ENCODE measurements around the gene BTN2A1. TPM values are rescaled to one million over a fixed set of nuclear protein-coding genes. Genes with fewer than 3 reads are reported as not detected.

Gene BTN2A1
- total RNA-seq, 1 donor from 2014 or later, result 28.7 TPM

DNA sequence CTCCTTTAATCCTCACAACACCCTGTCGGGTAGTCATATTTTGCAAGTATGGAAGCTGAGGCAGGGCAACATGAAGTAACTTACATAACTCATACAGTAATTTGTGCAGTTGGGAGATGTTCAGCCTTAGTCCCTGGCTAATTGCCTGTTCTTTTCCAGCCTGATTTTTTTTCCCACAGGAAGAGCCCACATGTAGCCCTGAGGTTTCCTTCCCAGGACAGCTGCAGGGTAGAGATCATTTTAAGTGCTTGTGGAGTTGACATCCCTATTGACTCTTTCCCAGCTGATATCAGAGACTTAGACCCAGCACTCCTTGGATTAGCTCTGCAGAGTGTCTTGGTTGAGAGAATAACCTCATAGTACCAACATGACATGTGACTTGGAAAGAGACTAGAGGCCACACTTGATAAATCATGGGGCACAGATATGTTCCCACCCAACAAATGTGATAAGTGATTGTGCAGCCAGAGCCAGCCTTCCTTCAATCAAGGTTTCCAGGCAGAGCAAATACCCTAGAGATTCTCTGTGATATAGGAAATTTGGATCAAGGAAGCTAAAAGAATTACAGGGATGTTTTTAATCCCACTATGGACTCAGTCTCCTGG, 5.0 kb upstream of the BTN2A1 start:
- no peak for DNase-seq (ENCODE audit: low spot score)
- Mint-ChIP-seq H3K27ac (ENCODE audit: unreplicated experiment) (no peak overlapping the region), H3K27me3 (ENCODE audit: unreplicated experiment) (peaks cover 4% of the 10 kb centered on the region), H3K36me3 (ENCODE audit: low read depth, unreplicated experiment) (peaks cover under 1% of the 10 kb centered on the region), H3K9me3 (ENCODE audit: unreplicated experiment) (no peaks in the 10 kb centered on the region), H3K4me3 (ENCODE audit: unreplicated experiment) (no peak overlapping the region), H3K4me1 (ENCODE audit: unreplicated experiment) (peaks cover 71% of the 10 kb centered on the region)
- TF ChIP-seq CTCF (IDR thresholded peaks at IDR 0.05; ENCODE audit: unreplicated experiment), result no peak

DNA sequence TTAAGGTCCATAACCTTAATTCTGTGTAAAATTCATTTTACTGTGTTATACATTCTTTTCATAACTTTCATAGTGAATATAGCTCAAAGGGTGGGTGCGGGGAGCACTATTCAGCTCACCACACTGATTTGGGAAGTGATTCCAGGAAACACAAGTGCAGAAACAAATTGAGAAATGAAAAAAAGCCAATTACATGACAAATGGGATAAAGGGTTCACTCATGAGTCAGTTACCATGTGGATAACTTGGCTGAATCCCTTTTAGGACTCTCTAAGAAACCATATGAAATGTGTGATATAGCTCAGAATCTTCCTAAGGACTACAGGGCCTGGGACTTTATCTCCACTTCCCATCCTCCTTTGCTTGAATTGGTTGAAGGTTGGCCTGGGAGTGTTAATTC, 3.1 kb upstream of the BTN2A1 start:
- H3K4me1 Mint-ChIP-seq (ENCODE audit: unreplicated experiment), result peaks cover 71% of the 10 kb centered on the region
- H3K27me3 Mint-ChIP-seq (ENCODE audit: unreplicated experiment), result peaks cover 4% of the 10 kb centered on the region
- no peak for TF ChIP-seq CTCF (IDR thresholded peaks at IDR 0.05; ENCODE audit: unreplicated experiment)
- H3K36me3 Mint-ChIP-seq (ENCODE audit: low read depth, unreplicated experiment), result peaks cover 7% of the 10 kb centered on the region
- no peak for DNase-seq (ENCODE audit: low spot score)
- H3K9me3 Mint-ChIP-seq (ENCODE audit: unreplicated experiment), result no peaks in the 10 kb centered on the region
- H3K4me3 Mint-ChIP-seq (ENCODE audit: unreplicated experiment), result no peak overlapping the region
- no peak overlapping the region for H3K27ac Mint-ChIP-seq (ENCODE audit: unreplicated experiment)

DNA sequence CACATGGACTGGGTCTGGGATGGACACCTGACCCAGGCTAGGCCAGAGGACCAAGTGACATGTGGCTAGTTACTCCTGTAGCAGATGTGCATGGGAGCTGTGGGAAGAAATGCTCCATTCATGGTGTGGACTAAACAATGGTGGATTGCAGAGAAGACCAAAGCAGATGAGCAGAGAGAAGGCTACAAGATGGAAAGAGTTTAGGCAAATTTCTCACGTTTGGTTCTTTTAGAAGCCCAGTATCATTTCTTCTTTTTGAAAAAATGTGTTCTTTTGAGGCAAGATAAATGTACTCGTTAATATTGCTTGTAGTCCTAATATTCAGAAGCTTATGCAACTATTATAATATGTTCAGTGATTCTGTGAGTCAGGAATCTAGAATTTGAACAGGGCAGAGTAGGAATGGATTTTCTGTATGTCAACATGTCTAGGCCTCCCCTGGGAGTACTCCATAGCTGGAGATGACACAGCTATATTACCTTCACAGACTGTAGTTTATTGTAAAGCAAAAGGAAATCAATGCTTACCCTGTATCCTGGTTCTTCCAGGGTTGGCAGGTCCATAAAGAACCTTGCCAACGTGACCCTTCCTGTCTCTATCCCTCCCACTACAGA, 2.3 kb upstream of the BTN2A1 start:
- peaks cover 12% of the 10 kb centered on the region for H3K36me3 Mint-ChIP-seq (ENCODE audit: low read depth, unreplicated experiment)
- H3K9me3 Mint-ChIP-seq (ENCODE audit: unreplicated experiment), result no peaks in the 10 kb centered on the region
- peaks cover 67% of the 10 kb centered on the region for H3K4me1 Mint-ChIP-seq (ENCODE audit: unreplicated experiment)
- TF ChIP-seq CTCF (IDR thresholded peaks at IDR 0.05; ENCODE audit: unreplicated experiment), result no peak
- DNase-seq (ENCODE audit: low spot score), result no peak
- H3K27me3 Mint-ChIP-seq (ENCODE audit: unreplicated experiment), result peaks cover 4% of the 10 kb centered on the region
- no peak overlapping the region for H3K27ac Mint-ChIP-seq (ENCODE audit: unreplicated experiment)
- no peak overlapping the region for H3K4me3 Mint-ChIP-seq (ENCODE audit: unreplicated experiment)

DNA sequence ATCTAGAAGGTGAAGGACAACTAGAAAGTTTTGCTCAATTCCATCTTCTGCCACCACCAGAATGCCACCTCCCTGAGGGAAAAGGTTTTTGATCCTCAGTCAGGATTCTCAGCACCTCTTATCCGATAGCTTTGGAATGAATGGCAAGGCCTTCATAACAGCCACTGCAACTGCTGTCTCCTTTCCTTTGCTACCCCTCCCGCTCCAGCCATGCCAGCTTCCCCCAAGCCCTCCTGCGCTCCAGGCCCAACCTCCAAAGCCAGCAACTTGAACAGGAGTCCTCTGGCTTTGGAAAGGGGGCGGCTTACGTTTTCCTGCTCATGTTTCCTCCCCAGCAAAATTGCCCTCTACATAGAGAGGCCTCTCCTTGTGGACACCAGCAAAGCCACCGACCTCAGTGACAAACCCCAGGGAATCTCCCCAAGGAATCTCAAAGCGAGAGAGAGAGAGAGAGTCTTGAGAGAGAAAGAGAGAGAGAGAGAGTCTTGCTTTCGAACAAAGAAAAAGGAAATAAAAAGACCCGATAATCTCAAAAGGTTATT, 420 bp upstream of the BTN2A1 start:
- peak overlapping the region; percentile 100 for H3K4me3 Mint-ChIP-seq (ENCODE audit: unreplicated experiment)
- peak overlapping the region; percentile 100 for H3K27ac Mint-ChIP-seq (ENCODE audit: unreplicated experiment)
- peaks cover 16% of the 10 kb centered on the region for H3K36me3 Mint-ChIP-seq (ENCODE audit: low read depth, unreplicated experiment)
- peaks cover 65% of the 10 kb centered on the region for H3K4me1 Mint-ChIP-seq (ENCODE audit: unreplicated experiment)
- peaks cover 4% of the 10 kb centered on the region for H3K27me3 Mint-ChIP-seq (ENCODE audit: unreplicated experiment)
- peak; percentile 31 for DNase-seq (ENCODE audit: low spot score)
- no peak for TF ChIP-seq CTCF (IDR thresholded peaks at IDR 0.05; ENCODE audit: unreplicated experiment)
- no peaks in the 10 kb centered on the region for H3K9me3 Mint-ChIP-seq (ENCODE audit: unreplicated experiment)
